OCI-LY7 (cell line): Measurements from ENCODE around the gene ATP8B3.

Source experiments
- CTCF ChIP-seq: fragments of 200-600 bp; sonication (generic); conservative IDR thresholded peaks from 2 replicates; pipeline ENCODE4 v1.5.1; 2014; ENCODE audit warnings: mild to moderate bottlenecking, antibody characterized with exemption, low read length, moderate library complexity, mixed read lengths
- EZH2phosphoT487 ChIP-seq: fragments of 200-600 bp; sonication (generic); IDR thresholded peaks from 2 replicates; pipeline ENCODE4 v1.6.1; 2018; ENCODE audit warnings: low read depth, borderline replicate concordance, mild to moderate bottlenecking, mixed run types, antibody characterized with exemption, low read length, moderate library complexity, mixed read lengths

- TF ChIP-seq CTCF (no peak), EZH2phosphoT487 (no peak)
Measured at GRCh38 chr19:1830978-1831377, 18.9 kb upstream of the ATP8B3 start.
